T-helper 17 cell (primary cell): ENCODE results near the gene TMUB1. TPM values are rescaled to one million over a fixed set of nuclear protein-coding genes. Genes with fewer than 3 reads are reported as not detected.
"Not testable (repeated sequence)": the region's sequence is repeated elsewhere in the genome, so short reads cannot be mapped to it uniquely, and the experiment has no call there.

Experiments used
- ATAC-seq: fragments of 150-1000 bp; cut with Tn5 transposase; 2 replicates; pipeline ENCODE4 v1.10.0; 2021; ENCODE audit warnings: mild to moderate bottlenecking, moderate library complexity
- DNase-seq, 3 donors: peaks; one replicate each; pipeline versions ENCODE4 v3.0.0 to v3.0.0-alpha.2; 2020 to 2021
- H3K9me3 ChIP-seq: one replicate; pipeline ENCODE4 v1.7.0; 2013; ENCODE audit warnings: low read length, mild to moderate bottlenecking; ENCODE audit not compliant: control insufficient read depth, poor library complexity, severe bottlenecking
- H3K27ac Mint-ChIP-seq: one replicate; pipeline ENCODE4 v1.8.0; 2022; ENCODE audit warnings: mild to moderate bottlenecking, moderate library complexity, mixed read lengths
- H3K27me3 Mint-ChIP-seq: one replicate; pipeline ENCODE4 v1.8.0; 2022; ENCODE audit warnings: mixed read lengths
- H3K36me3 Mint-ChIP-seq: one replicate; pipeline ENCODE4 v1.8.0; 2022; ENCODE audit warnings: low read depth, mixed read lengths
- H3K4me1 Mint-ChIP-seq: one replicate; pipeline ENCODE4 v1.8.0; 2022; ENCODE audit warnings: mild to moderate bottlenecking, mixed read lengths
- H3K4me3 Mint-ChIP-seq: one replicate; pipeline ENCODE4 v1.8.0; 2022; ENCODE audit warnings: mild to moderate bottlenecking, moderate library complexity, mixed read lengths
- total RNA-seq, 4 donors: library from RNA in 2 of 4; stranded (reverse) in 2 of 4; gene quantifications; one replicate each; pipeline ENCODE4 v1.2.3 and lab custom pipeline; 2022 to 2026

Gene TMUB1
- total RNA-seq, 2 donors from 2014 or later: 46.6 to 52.4 TPM

GRCh38 chr7:151047976-151048815, 35.1 kb downstream of the TMUB1 start, which contains the start of gene ASIC3:
TSS of gene ASIC3 (plus strand) at chr7:151048531. CDS start at chr7:151048886, 355 bp downstream.
- Mint-ChIP-seq H3K27ac (no peak within 1 kb of the TSS), H3K27me3 (peaks cover 5% of the 10 kb centered on the region), H3K4me3 (no peak within 1 kb of the TSS)

GRCh38 chr7:151046603-151047573, 36.4 kb downstream of the TMUB1 start:
- Mint-ChIP-seq H3K36me3 (no peaks in the 10 kb centered on the region), H3K27me3 (no peaks in the 10 kb centered on the region), H3K27ac (no peak overlapping the region), H3K4me1 (peaks cover 4% of the 10 kb centered on the region), H3K4me3 (no peak overlapping the region)
- DNase-seq (no peak), ATAC-seq (no peak)
- no peaks in the 10 kb centered on the region for H3K9me3 ChIP-seq

More at GRCh38 chr7:151047976-151048815, 35.1 kb downstream of the TMUB1 start, which contains the start of gene ASIC3:
- ATAC-seq: no peak
- H3K4me1 Mint-ChIP-seq: peaks cover 10% of the 10 kb centered on the region
- no peaks in the 10 kb centered on the region for H3K36me3 Mint-ChIP-seq
- DNase-seq: no peak
- H3K9me3 ChIP-seq: no peaks in the 10 kb centered on the region

- ATAC-seq: no peak
These were observed 37.3 kb downstream of the TMUB1 start for GRCh38 chr7:151045967-151046366.

GRCh38 chr7:151045262-151045661, 38.0 kb downstream of the TMUB1 start:
- H3K9me3 ChIP-seq: no peaks in the 10 kb centered on the region
- H3K27me3 Mint-ChIP-seq: no peaks in the 10 kb centered on the region
- no peak for DNase-seq
- H3K4me3 Mint-ChIP-seq: no peak overlapping the region
- H3K27ac Mint-ChIP-seq: no peak overlapping the region
- H3K4me1 Mint-ChIP-seq: peaks cover 2% of the 10 kb centered on the region
- no peaks in the 10 kb centered on the region for H3K36me3 Mint-ChIP-seq
- no peak for ATAC-seq

More at GRCh38 chr7:151045967-151046366, 37.3 kb downstream of the TMUB1 start:
- no peaks in the 10 kb centered on the region for H3K27me3 Mint-ChIP-seq
- DNase-seq: no peak
- H3K4me1 Mint-ChIP-seq: peaks cover 2% of the 10 kb centered on the region
- no peak overlapping the region for H3K27ac Mint-ChIP-seq
- H3K36me3 Mint-ChIP-seq: no peaks in the 10 kb centered on the region
- H3K4me3 Mint-ChIP-seq: no peak overlapping the region
- no peaks in the 10 kb centered on the region for H3K9me3 ChIP-seq

GRCh38 chr7:151043959-151044358, 39.3 kb downstream of the TMUB1 start:
- no peak for ATAC-seq
- no peak overlapping the region for H3K4me3 Mint-ChIP-seq
- H3K4me1 Mint-ChIP-seq: peaks cover 10% of the 10 kb centered on the region
- H3K36me3 Mint-ChIP-seq: no peaks in the 10 kb centered on the region
- no peak for DNase-seq
- no peaks in the 10 kb centered on the region for H3K9me3 ChIP-seq
- H3K27ac Mint-ChIP-seq: peak overlapping the region; percentile 34
- H3K27me3 Mint-ChIP-seq: no peaks in the 10 kb centered on the region

GRCh38 chr7:151043449-151043848, 39.8 kb downstream of the TMUB1 start:
- DNase-seq, ATAC-seq, H3K4me1 Mint-ChIP-seq, H3K36me3 Mint-ChIP-seq, H3K27me3 Mint-ChIP-seq, H3K9me3 ChIP-seq, H3K4me3 Mint-ChIP-seq, H3K27ac Mint-ChIP-seq: not testable (repeated sequence)

- Mint-ChIP-seq H3K4me3 (no peak overlapping the region), H3K4me1 (peaks cover 10% of the 10 kb centered on the region), H3K36me3 (peaks cover 3% of the 10 kb centered on the region), H3K27ac (no peak overlapping the region), H3K27me3 (no peaks in the 10 kb centered on the region)
- DNase-seq (no peak), ATAC-seq (no peak)
- H3K9me3 ChIP-seq: no peaks in the 10 kb centered on the region
These were observed 42.5 kb downstream of the TMUB1 start for GRCh38 chr7:151040616-151041375.

GRCh38 chr7:151039850-151040548, 43.3 kb downstream of the TMUB1 start:
- Mint-ChIP-seq H3K4me1 (peaks cover 10% of the 10 kb centered on the region), H3K27ac (peak overlapping the region; percentile 59), H3K36me3 (peaks cover 3% of the 10 kb centered on the region), H3K27me3 (no peaks in the 10 kb centered on the region), H3K4me3 (no peak overlapping the region)
- ATAC-seq (no peak), DNase-seq (no peak)
- H3K9me3 ChIP-seq: no peaks in the 10 kb centered on the region

GRCh38 chr7:151038951-151039849, 44.1 kb downstream of the TMUB1 start:
- ATAC-seq (peak; percentile 59), DNase-seq (peak in 1 of 3 donors; percentile 32)
- Mint-ChIP-seq H3K27ac (peak overlapping the region; percentile 59), H3K27me3 (no peaks in the 10 kb centered on the region), H3K4me1 (peaks cover 10% of the 10 kb centered on the region), H3K4me3 (no peak overlapping the region), H3K36me3 (peaks cover 3% of the 10 kb centered on the region)
- no peaks in the 10 kb centered on the region for H3K9me3 ChIP-seq

- Mint-ChIP-seq H3K4me1 (peaks cover 17% of the 10 kb centered on the region), H3K36me3 (peaks cover 3% of the 10 kb centered on the region), H3K27ac (no peak overlapping the region), H3K27me3 (no peaks in the 10 kb centered on the region), H3K4me3 (no peak overlapping the region)
- H3K9me3 ChIP-seq: no peaks in the 10 kb centered on the region
- DNase-seq (no peak), ATAC-seq (no peak)
These were observed 47.4 kb downstream of the TMUB1 start for GRCh38 chr7:151035902-151036301.

- no peak for ATAC-seq
- Mint-ChIP-seq H3K36me3 (peaks cover 3% of the 10 kb centered on the region), H3K27me3 (no peaks in the 10 kb centered on the region), H3K27ac (no peak overlapping the region), H3K4me3 (peak overlapping the region; percentile 31), H3K4me1 (peaks cover 17% of the 10 kb centered on the region)
- DNase-seq: no peak
- H3K9me3 ChIP-seq: no peaks in the 10 kb centered on the region
These were observed 48.1 kb downstream of the TMUB1 start for GRCh38 chr7:151035026-151035717.
